ENCODE results near the gene ASCL5.

DNA sequence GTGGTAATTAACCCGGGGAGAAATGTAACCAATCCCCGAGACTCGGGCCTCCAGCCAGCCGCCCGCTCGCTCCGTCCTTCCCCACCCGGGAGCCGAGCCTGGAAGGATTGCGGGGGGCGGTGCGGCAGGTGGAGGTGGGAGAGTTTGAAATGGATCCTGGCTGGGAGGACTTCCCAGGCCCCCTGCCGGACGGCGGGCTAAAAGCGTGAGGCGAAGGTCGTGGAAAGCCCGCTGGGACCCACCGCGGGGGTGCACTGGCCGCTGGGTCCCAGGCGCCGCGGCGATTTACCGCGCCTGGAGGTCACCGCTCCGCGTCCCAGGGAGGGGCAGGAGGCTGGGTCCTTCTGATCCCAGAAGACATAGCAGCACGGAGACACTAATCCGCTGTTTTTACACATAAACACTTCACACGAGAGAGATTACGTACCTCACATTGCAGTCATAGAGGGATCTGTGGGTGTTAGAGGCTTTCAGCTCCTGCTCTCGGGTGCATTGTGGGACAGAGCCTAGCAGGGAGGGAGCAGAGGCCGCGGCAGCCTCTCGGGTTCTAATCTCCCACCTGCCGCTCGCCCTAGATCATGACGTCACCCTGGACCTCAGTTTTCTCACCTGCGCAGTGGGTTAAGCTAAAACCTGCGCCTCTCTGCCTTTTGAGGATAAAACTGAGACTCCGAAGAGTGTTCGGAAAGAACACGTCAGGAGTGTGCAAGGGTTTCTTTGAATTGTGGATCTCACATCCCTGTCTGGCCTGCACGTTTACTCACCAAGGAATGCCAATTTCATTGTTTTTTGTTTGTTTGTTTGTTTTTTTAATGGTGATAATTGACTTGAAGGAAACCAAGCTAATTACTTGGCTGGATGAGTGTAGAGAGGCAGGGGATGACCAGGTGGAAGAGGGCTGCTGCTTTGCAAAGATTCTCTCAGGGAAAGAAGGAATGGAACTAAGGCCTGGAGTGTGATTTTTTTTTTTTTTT lies 44.4 kb upstream of the ASCL5 start:
- TF ChIP-seq, protein P1, sequence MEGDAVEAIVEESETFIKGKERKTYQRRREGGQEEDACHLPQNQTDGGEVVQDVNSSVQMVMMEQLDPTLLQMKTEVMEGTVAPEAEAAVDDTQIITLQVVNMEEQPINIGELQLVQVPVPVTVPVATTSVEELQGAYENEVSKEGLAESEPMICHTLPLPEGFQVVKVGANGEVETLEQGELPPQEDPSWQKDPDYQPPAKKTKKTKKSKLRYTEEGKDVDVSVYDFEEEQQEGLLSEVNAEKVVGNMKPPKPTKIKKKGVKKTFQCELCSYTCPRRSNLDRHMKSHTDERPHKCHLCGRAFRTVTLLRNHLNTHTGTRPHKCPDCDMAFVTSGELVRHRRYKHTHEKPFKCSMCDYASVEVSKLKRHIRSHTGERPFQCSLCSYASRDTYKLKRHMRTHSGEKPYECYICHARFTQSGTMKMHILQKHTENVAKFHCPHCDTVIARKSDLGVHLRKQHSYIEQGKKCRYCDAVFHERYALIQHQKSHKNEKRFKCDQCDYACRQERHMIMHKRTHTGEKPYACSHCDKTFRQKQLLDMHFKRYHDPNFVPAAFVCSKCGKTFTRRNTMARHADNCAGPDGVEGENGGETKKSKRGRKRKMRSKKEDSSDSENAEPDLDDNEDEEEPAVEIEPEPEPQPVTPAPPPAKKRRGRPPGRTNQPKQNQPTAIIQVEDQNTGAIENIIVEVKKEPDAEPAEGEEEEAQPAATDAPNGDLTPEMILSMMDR (IDR thresholded peaks at IDR 0.05) = peak in 1 of 4 experiments; percentile 29
- TF ChIP-seq POLR2A (IDR thresholded peaks at IDR 0.05) = no peak
- TF ChIP-seq POLR2AphosphoS5 (IDR thresholded peaks at IDR 0.05) = peak; percentile 41
